Measurements from ENCODE around the gene KIFC3.

KIFC3 gene

DNA sequence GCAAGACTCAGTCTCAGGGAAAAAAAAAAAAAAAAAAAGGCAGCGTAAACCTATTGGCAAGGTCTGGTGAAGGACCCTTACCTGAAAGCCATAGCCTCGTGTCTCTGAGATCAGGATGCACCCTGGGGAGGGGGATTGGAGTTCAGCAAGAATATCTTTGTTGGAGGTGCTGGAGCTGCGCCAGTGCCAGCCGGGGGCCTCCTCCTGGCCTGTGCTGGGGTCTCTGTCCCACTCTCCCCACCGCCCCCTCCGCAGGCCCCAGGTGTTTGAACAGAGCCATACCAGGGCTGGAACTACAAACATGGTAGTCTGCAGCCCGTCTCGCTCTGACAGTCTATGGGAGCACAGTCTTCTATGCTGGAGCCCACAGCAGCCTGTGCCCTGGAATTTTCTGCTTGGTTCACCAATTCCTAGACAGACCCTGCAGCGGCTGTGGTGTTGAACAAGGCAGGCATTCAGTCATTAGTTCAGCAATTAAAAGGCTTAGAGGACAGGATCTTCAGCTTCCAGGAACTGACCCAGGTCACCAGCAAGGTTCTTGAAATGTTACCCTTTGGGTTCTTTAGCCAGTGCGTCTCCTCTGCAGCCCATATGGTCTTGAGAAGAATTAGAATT, 42.2 kb upstream of the KIFC3 start (continued):
- TF ChIP-seq, protein P1, sequence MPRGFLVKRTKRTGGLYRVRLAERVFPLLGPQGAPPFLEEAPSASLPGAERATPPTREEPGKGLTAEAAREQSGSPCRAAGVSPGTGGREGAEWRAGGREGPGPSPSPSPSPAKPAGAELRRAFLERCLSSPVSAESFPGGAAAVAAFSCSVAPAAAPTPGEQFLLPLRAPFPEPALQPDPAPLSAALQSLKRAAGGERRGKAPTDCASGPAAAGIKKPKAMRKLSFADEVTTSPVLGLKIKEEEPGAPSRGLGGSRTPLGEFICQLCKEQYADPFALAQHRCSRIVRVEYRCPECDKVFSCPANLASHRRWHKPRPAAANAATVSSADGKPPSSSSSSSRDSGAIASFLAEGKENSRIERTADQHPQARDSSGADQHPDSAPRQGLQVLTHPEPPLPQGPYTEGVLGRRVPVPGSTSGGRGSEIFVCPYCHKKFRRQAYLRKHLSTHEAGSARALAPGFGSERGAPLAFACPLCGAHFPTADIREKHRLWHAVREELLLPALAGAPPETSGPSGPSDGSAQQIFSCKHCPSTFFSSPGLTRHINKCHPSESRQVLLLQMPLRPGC (tag by site-specific recombination; IDR thresholded peaks at IDR 0.05): no peak
- no peak for TF ChIP-seq SP2 (tag by site-specific recombination; IDR thresholded peaks at IDR 0.05)

DNA sequence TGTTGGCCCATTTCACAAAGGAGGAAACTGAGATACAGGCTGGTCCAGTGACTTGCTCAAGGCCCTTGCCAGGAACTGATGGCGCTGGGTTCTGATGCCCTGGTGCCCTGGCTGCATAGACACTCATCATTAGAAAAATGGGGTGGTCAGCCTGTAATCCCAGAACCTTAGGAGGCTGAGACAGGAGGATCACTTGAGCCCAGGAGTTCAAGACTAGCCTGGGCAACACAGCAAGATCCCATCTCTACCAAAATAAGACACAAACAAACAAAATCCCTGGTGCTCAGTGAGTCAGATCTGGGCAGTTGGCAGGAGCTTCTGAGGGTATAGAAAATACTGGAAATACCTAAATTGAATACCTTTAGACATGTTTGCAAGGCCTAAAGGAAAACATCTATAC, 41.1 kb upstream of the KIFC3 start:
- POLR2A ChIA-PET: no interaction called here
- TF ChIP-seq TRIM28 (IDR thresholded peaks at IDR 0.05; ENCODE audit: borderline replicate concordance, low read length) (no peak), TCF7L2 (IDR thresholded peaks at IDR 0.05; ENCODE audit: borderline replicate concordance, low read depth, low read length) (no peak), PRDM2 (tag by site-specific recombination; IDR thresholded peaks at IDR 0.05; ENCODE audit: borderline replicate concordance) (no peak), ZNF37A (tag by site-specific recombination; IDR thresholded peaks at IDR 0.05) (no peak), PBX3 (CRISPR knock-in tag; IDR thresholded peaks at IDR 0.05) (no peak), ZNF354C (tag by site-specific recombination; IDR thresholded peaks at IDR 0.05; ENCODE audit: borderline replicate concordance, low read depth) (no peak), ZNF366 (tag by site-specific recombination; conservative IDR thresholded peaks at IDR 0.05) (no peak)
- Histone ChIP-seq H3K36me3 (ENCODE audit: control insufficient read depth in 2 of 2, insufficient read depth in 1 of 2, low read length in 2 of 2) (no peaks in the 10 kb centered on the region), H3K4me3 (ENCODE audit: low read depth, low read length) (no peak overlapping the region), H3K9me3 (ENCODE audit: control insufficient read depth, insufficient read depth, low read depth, low read length) (no peaks in the 10 kb centered on the region), H3K27ac (ENCODE audit: extremely low read depth, low read depth, low read length) (no peak overlapping the region), H3K4me1 (ENCODE audit: control insufficient read depth, insufficient read depth, low read length) (0 out of 2 replicates have a peak, but pooled peaks cover 3% of the 10 kb centered on the region)
- CTCF ChIA-PET: no interaction called here

DNA sequence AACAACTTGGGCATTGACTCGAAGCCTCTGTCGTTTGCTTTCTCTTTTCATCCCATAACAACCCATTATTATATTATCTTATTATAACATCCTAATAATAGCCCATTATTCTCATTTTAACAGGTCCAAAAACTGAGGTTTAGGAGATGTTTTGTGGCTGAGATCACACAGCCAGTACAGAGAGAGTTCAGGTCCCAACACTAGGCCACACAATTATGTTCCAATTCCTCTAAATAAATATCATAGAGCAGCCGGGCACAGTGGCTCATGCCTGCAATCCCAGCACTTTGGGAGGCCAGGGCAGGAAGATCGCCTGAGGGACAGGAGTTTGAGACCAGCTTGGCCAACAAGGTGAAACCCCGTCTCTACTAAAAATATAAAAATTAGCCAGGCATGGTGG, 40.3 kb upstream of the KIFC3 start:
- H3K27ac ChIP-seq (ENCODE audit: extremely low read depth, low read depth, low read length): no peak overlapping the region
- TF ChIP-seq ZNF133 (tag by site-specific recombination; IDR thresholded peaks at IDR 0.05) (no peak), PRDM10 (tag by site-specific recombination; IDR thresholded peaks at IDR 0.05) (no peak), KLF9 (tag by site-specific recombination; IDR thresholded peaks at IDR 0.05; ENCODE audit: low read depth) (no peak), ZFP37 (tag by site-specific recombination; IDR thresholded peaks at IDR 0.05) (no peak), ZNF501 (tag by site-specific recombination; IDR thresholded peaks at IDR 0.05) (no peak), ZFP41 (tag by site-specific recombination; IDR thresholded peaks at IDR 0.05; ENCODE audit: borderline replicate concordance) (no peak), ZBTB20 (tag by site-specific recombination; IDR thresholded peaks at IDR 0.05) (no peak), ZNF791 (tag by site-specific recombination; IDR thresholded peaks at IDR 0.05) (no peak)
- no peaks in the 10 kb centered on the region for H3K9me3 ChIP-seq (ENCODE audit: control insufficient read depth, insufficient read depth, low read depth, low read length)
- ChIA-PET POLR2A (no interaction called here), CTCF (no interaction called here)
- H3K36me3 ChIP-seq (ENCODE audit: control insufficient read depth in 2 of 2, insufficient read depth in 1 of 2, low read length in 2 of 2): no peaks in the 10 kb centered on the region
- no peak overlapping the region for H3K4me3 ChIP-seq (ENCODE audit: low read depth, low read length)
- 0 out of 2 replicates have a peak, but pooled peaks cover 3% of the 10 kb centered on the region for H3K4me1 ChIP-seq (ENCODE audit: control insufficient read depth, insufficient read depth, low read length)
